ENCODE results near the gene FOSL2.

FOSL2 gene

DNA sequence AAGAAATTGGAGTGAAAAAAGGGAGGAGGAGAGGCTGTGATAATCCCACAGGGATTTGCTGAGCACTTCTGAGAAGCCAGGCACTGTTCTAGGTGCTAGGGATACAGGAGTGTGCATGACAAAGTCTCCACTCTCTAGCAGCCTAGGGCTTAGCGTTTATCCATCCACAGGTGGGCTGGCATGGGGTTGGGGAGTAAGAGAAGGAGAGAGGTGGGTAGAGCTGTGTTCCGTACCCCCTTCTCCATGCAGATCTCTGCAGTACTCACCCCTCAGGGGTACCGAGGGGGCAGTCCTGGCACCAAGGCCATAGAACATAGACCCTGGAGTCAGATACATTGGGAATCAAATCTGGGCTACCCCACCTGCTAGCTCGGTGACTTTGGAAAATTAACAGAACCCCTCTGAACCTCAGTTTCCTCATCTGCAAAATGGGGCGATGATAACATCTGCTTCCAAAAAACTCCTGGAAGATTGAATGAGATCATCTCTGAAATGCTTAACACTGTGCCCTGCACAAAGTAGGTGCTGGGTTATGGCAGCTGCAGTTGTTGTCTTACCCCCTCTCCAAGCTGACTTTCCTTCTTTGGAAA lies 18.6 kb downstream of the FOSL2 start:
- DNase-seq, result no peak

DNA sequence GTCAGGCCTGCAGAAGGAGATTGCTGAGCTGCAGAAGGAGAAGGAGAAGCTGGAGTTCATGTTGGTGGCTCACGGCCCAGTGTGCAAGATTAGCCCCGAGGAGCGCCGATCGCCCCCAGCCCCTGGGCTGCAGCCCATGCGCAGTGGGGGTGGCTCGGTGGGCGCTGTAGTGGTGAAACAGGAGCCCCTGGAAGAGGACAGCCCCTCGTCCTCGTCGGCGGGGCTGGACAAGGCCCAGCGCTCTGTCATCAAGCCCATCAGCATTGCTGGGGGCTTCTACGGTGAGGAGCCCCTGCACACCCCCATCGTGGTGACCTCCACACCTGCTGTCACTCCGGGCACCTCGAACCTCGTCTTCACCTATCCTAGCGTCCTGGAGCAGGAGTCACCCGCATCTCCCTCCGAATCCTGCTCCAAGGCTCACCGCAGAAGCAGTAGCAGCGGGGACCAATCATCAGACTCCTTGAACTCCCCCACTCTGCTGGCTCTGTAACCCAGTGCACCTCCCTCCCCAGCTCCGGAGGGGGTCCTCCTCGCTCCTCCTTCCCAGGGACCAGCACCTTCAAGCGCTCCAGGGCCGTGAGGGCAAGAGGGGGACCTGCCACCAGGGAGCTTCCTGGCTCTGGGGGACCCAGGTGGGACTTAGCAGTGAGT lies 19.4 kb downstream of the FOSL2 start:
- no peak for DNase-seq

DNA sequence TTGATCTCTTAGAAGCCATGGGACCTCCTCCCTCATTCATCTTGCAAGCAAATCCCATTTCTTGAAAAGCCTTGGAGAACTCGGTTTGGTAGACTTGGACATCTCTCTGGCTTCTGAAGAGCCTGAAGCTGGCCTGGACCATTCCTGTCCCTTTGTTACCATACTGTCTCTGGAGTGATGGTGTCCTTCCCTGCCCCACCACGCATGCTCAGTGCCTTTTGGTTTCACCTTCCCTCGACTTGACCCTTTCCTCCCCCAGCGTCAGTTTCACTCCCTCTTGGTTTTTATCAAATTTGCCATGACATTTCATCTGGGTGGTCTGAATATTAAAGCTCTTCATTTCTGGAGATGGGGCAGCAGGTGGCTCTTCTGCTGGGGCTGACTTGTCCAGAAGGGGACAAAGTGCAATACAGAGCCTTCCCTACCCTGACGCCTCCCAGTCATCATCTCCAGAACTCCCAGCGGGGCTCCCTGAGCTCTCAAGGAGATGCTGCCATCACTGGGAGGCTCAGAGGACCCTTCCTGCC lies 20.0 kb downstream of the FOSL2 start:
- no peak for DNase-seq

DNA sequence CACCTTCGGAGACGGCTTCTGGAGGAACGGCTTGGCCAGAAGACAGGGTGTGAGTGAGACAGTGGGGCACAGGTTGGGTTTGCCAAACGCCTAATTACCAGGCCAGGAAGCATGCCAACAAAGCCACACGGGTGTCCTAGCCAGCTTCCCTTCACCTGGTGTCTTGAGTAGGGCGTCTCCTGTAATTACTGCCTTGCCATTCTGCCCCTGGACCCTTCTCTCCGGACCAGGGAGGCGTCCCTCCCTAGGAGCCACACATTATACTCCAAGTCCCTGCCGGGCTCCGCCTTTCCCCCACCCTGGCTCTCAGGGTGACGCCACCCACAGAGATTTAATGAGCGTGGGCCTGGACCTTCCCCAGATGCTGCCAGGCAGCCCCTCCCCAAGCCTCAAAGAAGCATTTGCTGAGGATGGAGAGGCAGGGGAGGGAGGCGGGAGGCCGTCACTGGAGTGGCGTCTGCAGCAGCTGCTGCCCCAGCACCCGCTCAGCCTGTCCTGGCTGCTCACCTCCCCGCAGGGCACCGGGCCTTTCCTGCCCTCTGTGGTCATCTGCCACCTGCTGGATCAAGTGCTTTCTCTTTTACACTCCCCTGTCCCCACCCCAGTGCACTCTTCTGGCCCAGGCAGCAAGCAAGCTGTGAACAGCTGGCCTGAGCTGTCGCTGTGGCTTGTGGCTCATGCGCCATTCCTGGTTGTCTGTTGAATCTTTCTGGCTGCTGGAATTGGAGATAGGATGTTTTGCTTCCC lies 20.7 kb downstream of the FOSL2 start:
- DNase-seq, result no peak

DNA sequence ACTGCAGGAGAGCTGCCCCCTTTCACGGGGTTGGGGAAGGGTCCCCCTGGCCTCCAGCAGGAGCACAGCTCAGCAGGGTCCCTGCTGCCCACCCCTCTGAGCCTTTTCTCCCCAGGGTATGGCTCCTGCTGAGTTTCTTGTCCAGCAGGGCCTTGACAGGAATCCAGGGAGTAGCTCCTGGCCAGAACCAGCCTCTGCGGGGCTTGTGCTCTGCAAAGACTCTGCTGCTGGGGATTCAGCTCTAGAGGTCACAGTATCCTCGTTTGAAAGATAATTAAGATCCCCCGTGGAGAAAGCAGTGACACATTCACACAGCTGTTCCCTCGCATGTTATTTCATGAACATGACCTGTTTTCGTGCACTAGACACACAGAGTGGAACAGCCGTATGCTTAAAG lies 21.2 kb downstream of the FOSL2 start:
- no peak for DNase-seq

DNA sequence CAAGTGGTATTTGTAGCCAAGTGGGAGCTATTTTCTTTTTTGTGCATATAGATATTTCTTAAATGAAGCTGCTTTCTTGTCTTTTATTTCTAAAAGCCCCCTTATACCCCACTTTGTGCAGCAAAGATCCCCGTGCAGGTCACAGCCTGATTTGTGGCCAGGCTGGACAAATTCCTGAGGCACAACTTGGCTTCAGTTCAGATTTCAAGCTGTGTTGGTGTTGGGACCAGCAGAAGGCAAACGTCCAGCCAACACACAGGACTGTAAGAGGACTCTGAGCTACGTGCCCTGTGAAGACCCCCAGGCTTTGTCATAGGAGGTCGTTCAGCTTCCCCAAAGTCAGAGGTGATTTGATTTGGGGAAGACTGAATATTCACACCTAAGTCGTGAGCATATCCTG lies 21.9 kb downstream of the FOSL2 start:
- DNase-seq, result no peak

DNA sequence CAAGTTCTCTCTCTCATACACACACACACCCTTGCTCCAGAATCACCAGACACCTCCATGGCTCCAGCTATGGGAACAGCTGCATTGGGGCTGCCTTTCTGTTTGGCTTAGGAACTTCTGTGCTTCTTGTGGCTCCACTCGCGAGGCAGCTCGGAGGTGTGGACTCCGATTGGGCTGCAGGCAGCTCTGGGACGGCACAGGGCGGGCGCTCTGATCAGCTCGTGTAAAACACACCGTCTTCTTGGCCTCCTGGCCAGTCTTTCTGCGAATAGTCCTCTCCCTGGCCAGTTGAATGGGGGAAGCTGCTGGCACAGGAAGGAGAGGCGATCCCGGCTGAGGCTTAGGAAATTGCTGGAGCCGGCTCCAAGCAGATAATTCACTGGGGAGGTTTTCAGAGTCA lies 22.4 kb downstream of the FOSL2 start:
- DNase-seq, result no peak

DNA sequence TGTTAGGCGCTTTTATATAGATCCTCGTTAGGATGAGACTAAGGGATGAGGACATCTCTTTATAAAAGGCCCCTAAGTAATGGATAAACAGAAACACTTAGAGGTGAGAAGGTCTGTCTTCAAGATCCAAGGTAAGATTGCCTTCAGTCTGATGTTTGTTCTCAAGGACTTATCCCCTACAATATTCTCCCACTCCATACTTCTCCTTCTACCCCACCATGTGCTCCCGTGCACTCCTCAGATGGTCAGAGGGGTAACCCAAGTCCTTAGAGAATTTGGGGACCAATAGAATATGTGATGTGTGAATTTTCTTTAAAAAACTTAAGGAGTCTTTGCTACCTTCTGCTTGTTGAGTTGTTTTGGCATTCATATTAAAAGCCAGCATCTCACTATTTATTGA lies 23.1 kb downstream of the FOSL2 start:
- DNase-seq, result no peak

DNA sequence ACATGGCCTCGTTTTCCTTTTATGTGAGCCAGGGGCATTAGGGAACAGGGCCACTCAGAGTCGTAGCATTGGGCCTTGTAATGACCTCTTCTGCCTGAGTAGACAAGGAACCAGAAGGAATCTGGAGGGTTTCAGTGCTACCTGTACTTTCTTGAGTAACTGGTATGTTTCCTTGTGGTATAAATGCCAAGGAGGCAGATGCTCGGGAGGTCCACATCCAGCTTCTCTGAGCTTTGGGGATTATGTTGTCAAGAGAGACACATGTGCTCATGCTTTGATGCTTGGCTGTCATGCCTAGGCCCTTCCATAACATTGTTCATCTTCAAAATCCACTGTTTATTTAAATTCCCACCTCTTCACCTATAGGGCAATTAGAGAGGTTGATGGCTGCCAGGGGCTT lies 26.3 kb downstream of the FOSL2 start:
- DNase-seq, result no peak

DNA sequence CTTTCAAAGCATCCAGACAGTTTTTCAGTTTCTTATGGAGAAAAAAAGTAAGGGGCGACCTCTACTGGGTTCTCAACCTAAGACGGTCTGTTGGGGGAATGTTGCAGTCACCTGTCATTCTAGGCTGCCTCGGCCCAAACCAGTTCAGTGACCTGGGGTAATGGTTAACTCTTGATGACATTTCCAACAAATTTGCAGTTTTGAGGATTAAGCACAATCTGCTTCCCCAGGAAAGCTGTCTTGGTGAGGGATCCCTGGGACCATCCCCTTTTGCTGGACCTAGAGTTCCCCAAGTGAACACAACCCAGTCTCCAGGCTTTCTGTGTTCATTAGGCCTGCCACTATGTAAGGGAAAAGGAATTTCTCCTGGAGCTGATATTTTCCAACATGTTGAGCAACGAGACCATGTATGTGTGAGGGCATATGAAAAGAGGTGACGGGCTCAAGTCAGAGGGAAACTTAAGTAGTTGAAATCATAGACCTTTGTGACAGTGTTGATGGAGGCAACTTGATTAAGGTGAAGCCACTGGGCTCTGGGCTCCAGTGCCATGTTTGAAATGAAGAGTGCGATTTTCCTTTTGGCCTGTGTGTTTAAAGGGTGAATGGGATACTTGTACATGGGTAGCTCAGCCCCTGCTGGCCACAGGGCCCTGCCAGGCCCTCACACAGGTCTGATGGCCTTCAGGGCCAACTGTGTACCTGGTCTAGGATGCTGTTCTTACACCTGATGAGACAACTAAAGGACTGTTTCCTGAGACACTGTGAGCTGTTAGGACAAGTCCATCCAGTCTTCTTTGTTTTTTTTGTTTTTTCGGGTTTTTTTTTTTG lies 27.0 kb downstream of the FOSL2 start:
- no peak for DNase-seq

DNA sequence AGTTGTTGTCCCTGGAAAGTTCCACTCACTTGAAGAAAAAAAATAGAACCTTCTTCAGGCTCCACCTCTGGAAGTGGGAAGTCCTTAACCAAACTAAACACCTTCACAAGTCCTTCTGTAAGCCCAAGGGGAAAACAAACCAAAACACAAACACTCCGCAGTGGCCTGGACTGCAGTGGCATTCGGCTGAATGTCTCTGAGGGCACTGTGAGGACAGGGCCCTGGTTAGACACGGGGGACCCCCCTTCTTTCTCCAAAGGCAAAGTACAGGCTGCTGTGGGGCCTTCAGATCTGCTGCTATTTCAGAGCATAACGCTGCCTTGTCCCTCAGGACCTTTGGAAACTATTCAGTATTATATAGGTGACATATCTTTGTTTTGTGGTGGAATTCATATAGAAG lies 28.1 kb downstream of the FOSL2 start:
- no peak for DNase-seq

DNA sequence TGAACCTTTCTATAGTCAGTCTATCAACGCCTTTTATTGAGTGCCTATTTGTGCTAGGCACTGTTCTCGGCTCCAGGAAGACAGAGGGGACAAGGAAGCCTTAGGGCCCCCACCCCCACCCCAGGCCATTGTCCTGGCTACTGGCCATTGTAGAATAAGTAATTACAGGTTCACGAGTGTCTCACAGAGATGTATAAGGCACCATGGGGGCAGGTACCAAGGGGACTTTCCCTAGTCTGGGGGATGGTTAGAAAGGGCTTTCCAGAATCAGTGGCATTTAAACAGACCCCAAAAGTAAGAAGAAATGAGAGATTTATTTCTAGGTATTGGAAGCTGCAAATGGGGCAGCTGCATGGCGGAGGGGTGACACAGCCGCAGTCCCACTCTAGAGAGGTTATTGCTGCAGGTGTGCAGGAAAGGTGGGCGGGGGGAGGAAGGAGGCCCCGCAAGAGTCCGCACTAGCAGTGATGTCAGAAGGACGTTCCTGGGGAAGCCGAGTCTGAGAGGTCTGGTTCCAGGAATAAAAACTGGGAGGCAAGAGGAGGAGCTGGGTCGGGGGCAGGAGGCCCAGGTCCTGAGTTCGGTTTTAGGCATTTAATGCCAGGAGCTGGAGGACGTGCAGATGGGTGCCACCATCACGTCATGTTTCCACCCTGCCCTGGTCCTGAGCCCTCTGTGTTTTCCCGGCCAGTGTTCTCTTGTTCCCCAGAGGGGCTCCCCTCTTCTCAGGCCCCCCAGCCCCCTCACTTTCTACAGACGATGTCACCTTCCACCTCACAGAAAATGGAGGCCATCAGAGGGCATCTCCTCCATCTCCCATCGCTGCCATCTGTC lies 30.5 kb downstream of the FOSL2 start:
- no peak for DNase-seq

DNA sequence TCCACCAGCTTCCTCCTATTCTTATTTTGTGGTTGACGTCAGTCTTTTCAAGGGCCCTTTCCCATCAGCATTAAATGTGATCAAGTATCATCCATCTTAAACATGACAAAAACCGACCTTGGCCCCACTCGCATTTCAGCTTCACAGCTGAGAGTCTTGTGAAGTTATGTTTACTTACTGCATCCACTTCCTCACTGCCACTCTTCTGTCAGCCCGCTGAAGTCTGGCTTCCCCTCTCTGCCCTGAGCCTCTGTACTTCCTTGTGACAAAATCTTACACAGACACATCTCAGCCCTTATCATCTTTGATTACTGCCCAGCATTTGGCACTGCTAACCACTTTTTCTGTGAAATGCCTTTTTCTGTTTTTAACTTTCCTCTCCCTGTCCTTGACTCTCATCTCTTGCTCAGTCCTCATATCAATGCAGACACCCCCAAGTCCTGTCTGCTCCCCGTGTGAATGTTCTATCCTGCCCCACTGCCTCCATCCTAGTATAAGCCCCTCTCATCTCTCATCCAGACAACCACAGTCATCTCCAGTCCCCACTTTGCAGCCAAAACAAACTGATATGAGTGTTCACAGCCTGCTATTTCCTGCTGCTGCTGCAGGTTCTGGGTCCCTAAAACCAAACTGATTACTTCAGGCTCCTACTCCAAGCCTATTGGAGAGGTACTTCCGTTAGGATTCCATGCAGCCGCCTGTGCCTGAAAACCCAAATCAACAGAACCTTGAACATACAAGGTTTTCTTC lies 31.4 kb downstream of the FOSL2 start:
- peak in 1 of 56 donors; percentile 2 for DNase-seq

DNA sequence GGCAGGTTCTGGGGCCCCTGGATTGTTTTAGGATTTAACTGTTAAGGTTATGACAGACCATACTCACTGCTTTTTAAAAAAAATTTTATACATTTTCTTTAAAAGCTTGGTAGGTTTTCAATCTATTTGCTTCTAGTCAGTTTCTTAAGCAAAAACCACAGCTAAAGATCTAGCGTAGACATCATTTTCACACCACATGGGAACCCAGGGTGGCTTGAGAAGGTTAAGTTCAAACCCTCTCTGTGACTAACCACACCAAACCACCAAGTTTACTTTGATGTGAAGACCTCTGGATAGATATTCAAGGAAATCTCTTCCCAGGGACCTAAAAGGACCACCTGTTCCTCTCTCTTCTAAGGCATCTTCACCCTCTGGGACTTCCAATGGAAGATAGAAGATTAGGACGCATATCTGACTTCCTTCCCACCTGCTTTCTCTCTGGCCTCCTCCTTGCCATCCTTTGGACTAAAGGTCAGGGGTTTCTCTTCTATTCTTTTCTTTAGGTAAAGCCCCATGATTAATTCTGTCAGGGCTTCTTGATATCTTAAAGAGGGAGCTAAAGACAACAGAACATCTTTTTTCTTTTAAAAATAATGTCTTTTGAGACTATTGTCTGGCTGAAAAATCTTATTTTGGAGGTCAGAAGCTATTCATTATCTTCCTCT lies 32.3 kb downstream of the FOSL2 start:
- DNase-seq, result no peak

DNA sequence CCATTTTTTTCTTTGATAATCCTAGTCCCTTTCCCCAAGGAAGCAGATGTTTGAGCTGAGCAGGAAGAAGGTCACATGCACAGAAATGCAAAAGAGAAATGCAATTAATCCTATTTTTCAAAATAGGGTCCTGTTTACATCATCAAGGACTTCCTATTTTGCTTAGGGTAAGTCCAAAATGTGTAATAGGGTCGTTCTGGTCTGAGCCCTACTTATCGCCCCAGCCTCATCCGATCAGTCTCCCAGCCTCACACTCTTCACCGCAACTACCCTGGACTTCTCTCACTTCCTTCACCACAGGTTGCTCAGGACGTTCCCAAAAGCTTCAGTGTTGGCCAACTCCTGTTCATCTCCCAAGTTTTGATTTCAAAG lies 32.8 kb downstream of the FOSL2 start:
- no peak for DNase-seq

DNA sequence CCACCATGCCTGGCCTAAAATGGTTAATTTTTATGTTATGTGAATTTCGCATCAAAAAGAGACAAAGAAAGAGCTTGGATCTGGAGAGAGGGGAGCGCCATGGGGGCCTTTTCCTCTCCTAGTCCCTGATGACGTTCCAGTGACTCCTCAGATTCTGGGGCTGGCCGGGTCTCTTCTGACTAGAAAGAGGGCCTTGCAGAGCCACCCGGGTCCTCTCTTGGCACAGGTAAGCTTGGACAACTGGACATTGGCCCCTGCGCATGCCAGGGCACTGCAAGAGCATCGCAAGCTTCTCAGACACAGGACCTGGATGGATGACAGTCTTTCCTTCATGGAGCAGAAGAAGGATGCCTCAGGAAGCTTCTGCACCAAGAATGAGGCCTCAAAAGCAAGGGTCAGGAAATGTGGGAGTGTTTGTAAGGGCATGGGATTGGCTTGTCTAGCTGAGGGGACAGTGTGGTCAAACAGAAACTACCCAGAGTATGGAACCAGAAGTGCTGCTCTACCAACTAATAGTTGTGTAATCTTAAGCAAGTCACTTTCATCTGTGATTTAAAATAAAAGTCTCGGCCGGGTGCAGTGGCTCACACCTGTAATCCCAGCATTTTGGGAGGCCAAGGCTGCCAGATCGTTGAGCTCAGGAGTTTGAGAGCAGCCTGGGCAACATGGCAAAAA lies 35.2 kb downstream of the FOSL2 start:
- DNase-seq, result no peak

DNA sequence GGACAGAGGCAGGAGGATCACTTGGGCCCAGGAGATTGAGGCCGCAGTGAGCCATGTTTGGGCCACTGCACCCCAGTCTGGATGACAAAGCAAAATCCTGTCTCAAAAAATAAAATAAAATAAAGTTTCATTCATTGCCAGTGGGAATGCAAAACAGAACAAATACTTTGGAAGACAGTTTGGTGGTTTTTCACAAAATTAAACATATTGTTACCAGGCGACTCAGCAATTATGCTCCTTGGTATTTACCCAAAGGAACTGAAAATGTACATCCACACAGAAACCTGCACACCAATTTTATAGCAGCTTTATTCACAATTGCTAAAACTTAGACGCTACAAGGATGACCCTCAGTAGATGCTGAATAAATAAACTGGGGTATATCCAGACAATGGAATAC lies 35.8 kb downstream of the FOSL2 start:
- DNase-seq, result no peak

DNA sequence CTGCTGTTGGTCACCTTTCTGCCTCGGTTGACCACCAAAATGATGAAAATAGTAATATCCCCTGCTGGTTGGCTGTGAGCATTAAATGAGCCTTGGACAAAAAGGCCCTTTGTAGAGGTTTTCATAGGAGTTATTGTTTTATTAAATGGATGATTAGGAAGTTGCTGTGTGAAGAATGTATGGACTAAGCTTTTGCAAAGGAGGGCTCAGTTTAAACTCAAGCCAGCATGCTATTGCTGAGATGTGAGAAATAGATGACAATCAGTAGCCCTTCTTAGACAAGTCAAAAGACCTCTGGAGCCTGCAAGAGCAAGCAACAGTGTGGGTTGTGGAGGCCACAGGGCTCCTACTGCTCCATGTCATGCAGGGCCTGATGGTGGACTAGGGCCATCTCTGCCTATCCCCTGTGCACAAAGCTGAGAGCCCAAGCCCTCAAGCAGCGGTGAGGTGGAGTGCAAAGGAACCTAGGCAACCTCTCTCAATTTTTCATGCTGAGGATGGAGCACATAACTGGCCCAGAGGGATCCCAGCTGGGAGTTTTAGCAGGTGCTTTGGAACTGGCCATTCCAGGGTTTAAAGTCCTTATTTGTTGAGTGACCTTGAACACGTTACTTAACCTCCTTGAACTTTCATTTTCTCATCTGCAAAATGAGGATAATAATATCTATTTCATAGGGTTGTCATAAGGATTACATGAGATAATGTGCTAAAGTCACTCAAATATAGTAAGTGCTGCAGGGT lies 37.1 kb downstream of the FOSL2 start:
- DNase-seq, result no peak
